Measurements from ENCODE around the gene ARMCX1. TPM values are rescaled to one million over a fixed set of nuclear protein-coding genes. Genes with fewer than 3 reads are reported as not detected.
"Not testable (repeated sequence)": the region's sequence is repeated elsewhere in the genome, so short reads cannot be mapped to it uniquely, and the experiment has no call there.

Gene ARMCX1
- 31.9 and 34.7 TPM in 2 replicates for total RNA-seq (2014; rRNA removed; shearing (Covaris generic))
- 13.8 and 15.8 TPM in 2 replicates for polyA plus RNA-seq (2015; cell fraction: cytosol; rRNA removed)
- 25.7 and 27.9 TPM in 2 replicates for polyA plus RNA-seq (2015; cell fraction: nucleus; rRNA removed)

GRCh38 chrX:101550362-101550750 lies at the start of gene ARMCX1:
TSS of gene ARMCX1 (plus strand) at chrX:101550547. CDS start at chrX:101552931, 2,384 bp downstream.
- peak; percentile 85 for DNase-seq (ENCODE audit: low read depth)

GRCh38 chrX:101502929-101503328 lies 47.4 kb upstream of the ARMCX1 start:
- not testable (repeated sequence) for DNase-seq (ENCODE audit: low read depth)

- no peak for DNase-seq (ENCODE audit: low read depth)
Observed at GRCh38 chrX:101507372-101507771, 43.0 kb upstream of the ARMCX1 start.

GRCh38 chrX:101507986-101508385 lies 42.4 kb upstream of the ARMCX1 start:
- no peak for DNase-seq (ENCODE audit: low read depth)

- DNase-seq (ENCODE audit: low read depth): peak; percentile 19
Observed at GRCh38 chrX:101530944-101531343, 19.4 kb upstream of the ARMCX1 start.

- no peak for DNase-seq (ENCODE audit: low read depth)
Observed at GRCh38 chrX:101539116-101539515, 11.2 kb upstream of the ARMCX1 start.

- peak; percentile 15 for DNase-seq (ENCODE audit: low read depth)
Observed at GRCh38 chrX:101550751-101551379, 518 bp downstream of the ARMCX1 start.

- no peak for DNase-seq (ENCODE audit: low read depth)
Observed at GRCh38 chrX:101551380-101551767, 1.0 kb downstream of the ARMCX1 start.

GRCh38 chrX:101552714-101553113 lies 2.4 kb downstream of the ARMCX1 start:
- no peak for DNase-seq (ENCODE audit: low read depth)

- no peak for DNase-seq (ENCODE audit: low read depth)
Observed at GRCh38 chrX:101564651-101565050, 14.3 kb downstream of the ARMCX1 start.

GRCh38 chrX:101595739-101596419 lies 45.5 kb downstream of the ARMCX1 start:
- DNase-seq (ENCODE audit: low read depth): peak; percentile 51

GRCh38 chrX:101599592-101599991 lies 49.2 kb downstream of the ARMCX1 start:
- not testable (repeated sequence) for DNase-seq (ENCODE audit: low read depth)

- DNase-seq (ENCODE audit: low read depth): no peak
Observed at GRCh38 chrX:101602077-101602476, 51.7 kb downstream of the ARMCX1 start.

Other genes starting within 250 kb of the ARMCX1 start
- 11.7 and 13.7 TPM in 2 replicates for gene TIMM8A, start 201.8 kb upstream of the ARMCX1 start, total RNA-seq (2014; rRNA removed; shearing (Covaris generic))
- gene BTK, start 164.4 kb upstream of the ARMCX1 start, total RNA-seq (2014; rRNA removed; shearing (Covaris generic)): not detected in 2 replicates
- 1,301 and 1,696 TPM in 2 replicates for gene RPL36A, start 159.5 kb upstream of the ARMCX1 start, total RNA-seq (2014; rRNA removed; shearing (Covaris generic))
- gene GLA, start 142.6 kb upstream of the ARMCX1 start, total RNA-seq (2014; rRNA removed; shearing (Covaris generic)): 40.9 and 48.2 TPM in 2 replicates
- gene HNRNPH2, start 142.3 kb upstream of the ARMCX1 start, total RNA-seq (2014; rRNA removed; shearing (Covaris generic)): 52.0 and 62.1 TPM in 2 replicates
- 0.98 and 1.2 TPM in 2 replicates for gene ARMCX4, start 65.1 kb upstream of the ARMCX1 start, total RNA-seq (2014; rRNA removed; shearing (Covaris generic))
- 38.2 and 46.0 TPM in 2 replicates for gene ARMCX6, start 67.5 kb downstream of the ARMCX1 start, total RNA-seq (2014; rRNA removed; shearing (Covaris generic))
- 15.1 and 18.3 TPM in 2 replicates for gene ARMCX3, start 72.6 kb downstream of the ARMCX1 start, total RNA-seq (2014; rRNA removed; shearing (Covaris generic))
- gene ARMCX2, start 109.3 kb downstream of the ARMCX1 start, total RNA-seq (2014; rRNA removed; shearing (Covaris generic)): 53.3 and 59.7 TPM in 2 replicates

All from HT1080 (cell line).